RWPE1 (cell line): Measurements from ENCODE around the gene CD74.
A peak's percentile ranks its signal among the peaks of the same experiment; 100 is the strongest.

Experiments used
- CTCF ChIA-PET: fragments of 350-600 bp; sonication (Branson Sonifier 250); formaldehyde crosslinking; extraction: SDS; loops from one replicate; lab custom pipeline; 2021; lab: Yijun Ruan, JAX
- POLR2A ChIA-PET: fragments of 400-600 bp; formaldehyde crosslinking; extraction: SDS; loops from one replicate; lab custom pipeline; 2020; ENCODE audit warnings: antibody characterized with exemption; ENCODE audit not compliant: low non-redundant PET; lab: Yijun Ruan, JAX
- DNase-seq: peaks from one replicate; pipeline ENCODE4 v3.0.0; 2012; ENCODE audit warnings: low spot score
- H3K27ac ChIP-seq: fragments of 450-650 bp; 2 replicates; pipeline ENCODE4 v1.5.1; 2017
- CTCF ChIP-seq: fragments of 450-650 bp; conservative IDR thresholded peaks from 2 replicates; pipeline ENCODE4 v1.5.1; 2017; ENCODE audit warnings: low read depth, mild to moderate bottlenecking

The CD74 gene

GRCh38 chr5:150412319-150413175 is at the start of gene CD74:
Gene CD74, minus strand, starts transcription at chr5:150412910. Its CDS starts 161 bp downstream, at chr5:150412749.
- POLR2A ChIA-PET, result no interaction called here
- CTCF ChIA-PET, result interaction anchor here (2.0 kb wide), 1 partner anchor 24 kb away, joined by 9 read pairs; no protein-coding TSS in a partner anchor
- no peak for TF ChIP-seq CTCF
- H3K27ac ChIP-seq, result no peak within 1 kb of the TSS
- DNase-seq, result peak; percentile 84

DNA sequence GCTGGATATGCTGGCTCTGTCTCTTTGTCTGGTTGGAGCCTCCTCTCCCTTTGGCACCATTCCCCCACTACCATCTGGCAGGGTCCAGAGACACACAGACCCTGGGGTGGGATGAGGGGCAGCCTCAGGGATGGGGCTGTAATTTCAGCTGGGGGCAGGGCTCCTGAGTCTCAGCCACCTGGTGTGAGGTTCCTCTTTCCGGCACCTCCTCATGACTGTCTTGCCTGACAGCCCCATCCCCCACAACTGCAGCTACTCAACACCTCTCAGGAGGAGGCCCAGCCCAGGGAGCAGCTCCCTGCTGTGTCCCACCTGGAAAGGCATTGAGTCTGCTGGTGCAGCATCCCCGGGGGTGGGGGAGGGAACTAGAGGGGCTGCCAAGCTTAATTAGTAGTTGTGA is 48.5 kb upstream of the CD74 start:
- CTCF ChIA-PET, result interaction anchor here (1.2 kb wide), 1 partner anchor 21 kb away, joined by 4 read pairs; no protein-coding TSS in a partner anchor
- DNase-seq, result no peak
- no peak for TF ChIP-seq CTCF
- POLR2A ChIA-PET, result no interaction called here
- H3K27ac ChIP-seq, result peak overlapping the region; percentile 64

GRCh38 chr5:150460781-150461180 is 48.1 kb upstream of the CD74 start:
- ChIA-PET CTCF (interaction anchor here (1.2 kb wide), 1 partner anchor 21 kb away, joined by 4 read pairs; no protein-coding TSS in a partner anchor), POLR2A (interaction anchor here (1.1 kb wide), 1 partner anchor 25 kb away, joined by 3 read pairs; no protein-coding TSS in a partner anchor)
- H3K27ac ChIP-seq, result peak overlapping the region; percentile 64
- no peak for DNase-seq
- TF ChIP-seq CTCF, result no peak

DNA sequence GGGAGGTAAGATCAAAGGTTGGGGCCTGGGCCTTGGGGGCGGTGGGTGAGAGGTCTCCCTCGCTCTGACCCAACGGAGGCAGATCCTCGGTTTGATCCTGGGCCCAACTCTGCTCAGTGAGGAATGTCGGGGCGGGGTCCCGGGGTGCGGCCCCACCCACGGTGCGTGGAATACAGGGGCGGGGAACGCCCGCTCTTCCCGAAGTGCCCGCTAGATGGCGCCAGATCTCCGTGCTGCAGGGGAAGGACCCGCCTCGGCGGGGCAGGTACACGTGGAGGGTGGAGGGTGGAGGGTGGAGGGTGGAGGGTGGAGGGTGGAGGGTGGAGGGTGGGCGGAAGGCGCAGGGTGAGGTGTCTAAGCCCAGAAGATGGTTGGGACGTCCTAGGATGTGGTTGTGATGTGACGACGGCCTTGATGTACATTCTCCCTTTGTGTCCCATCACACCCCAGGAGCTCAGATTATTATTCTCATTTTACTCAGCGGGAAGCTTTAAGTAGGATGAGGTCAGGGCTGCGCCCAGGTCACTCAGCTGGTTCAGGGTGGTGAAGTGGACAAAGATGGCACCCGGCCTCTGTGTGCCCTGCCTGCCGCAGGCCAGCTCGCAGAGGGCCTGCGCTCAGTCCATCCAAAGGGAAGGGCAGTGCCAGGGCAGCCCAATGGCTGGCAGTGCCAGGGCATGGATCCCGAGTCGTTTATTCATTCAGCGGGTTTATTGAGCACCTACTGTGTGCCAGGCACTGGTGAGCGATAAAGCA is 46.3 kb upstream of the CD74 start:
- TF ChIP-seq CTCF, result peak; percentile 85
- H3K27ac ChIP-seq, result peak overlapping the region; percentile 64
- CTCF ChIA-PET, result interaction anchor here (0.5 to 2.1 kb wide), 34 partner anchors 9 to 1532 kb away, joined by 3 to 12 read pairs (median 3); partner anchors contain the start of gene RPS14
- POLR2A ChIA-PET, result interaction anchor here (0.5 to 0.6 kb wide), 2 partner anchors 39 to 242 kb away, joined by 3 read pairs; partner anchors contain the start of gene RBM22
- DNase-seq, result peak; percentile 93

DNA sequence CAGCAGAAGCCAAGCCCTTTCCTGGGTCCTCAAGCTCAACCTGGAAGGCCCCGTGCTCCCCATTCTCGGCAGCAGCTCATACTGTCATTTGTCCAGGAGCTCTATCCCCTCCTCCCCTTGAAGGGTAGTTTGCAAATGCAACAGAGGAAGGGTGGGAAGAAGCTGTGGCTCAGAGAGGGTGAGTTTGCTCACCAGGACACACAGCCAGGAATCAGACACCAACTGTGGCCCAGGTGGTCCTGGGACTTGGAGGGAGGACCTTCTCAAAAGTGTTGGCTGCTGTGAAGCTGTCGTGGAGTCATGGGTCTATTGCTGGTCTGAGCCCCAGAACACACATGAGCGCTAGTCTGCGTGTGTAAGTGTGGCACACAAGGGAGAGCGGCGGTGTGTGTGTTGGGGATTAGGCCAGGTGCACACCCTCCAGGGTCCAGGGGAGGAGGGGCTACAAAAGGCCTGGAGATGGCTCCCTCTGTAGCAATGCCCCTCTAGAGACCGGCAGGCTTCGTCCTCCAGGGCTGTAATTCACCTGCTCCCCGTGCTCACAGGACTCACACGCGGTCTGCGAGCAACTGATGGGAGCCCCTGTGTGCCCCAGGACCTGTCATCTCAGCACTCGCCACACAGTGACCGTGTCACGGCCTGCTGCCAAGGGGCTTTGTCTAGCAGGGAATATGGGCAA is 45.0 kb upstream of the CD74 start:
- no peak for TF ChIP-seq CTCF
- POLR2A ChIA-PET, result interaction anchor here (0.5 to 0.6 kb wide), 2 partner anchors 100 to 300 kb away, joined by 3 to 4 read pairs; no protein-coding TSS in a partner anchor
- CTCF ChIA-PET, result interaction anchor here (0.6 to 2.1 kb wide), 9 partner anchors 40 to 185 kb away, joined by 3 to 12 read pairs (median 3); no protein-coding TSS in a partner anchor
- H3K27ac ChIP-seq, result peak overlapping the region; percentile 64; the same call in 1 of the 2 replicates
- no peak for DNase-seq
